Dermis microvascular lymphatic vessel endothelial cell (primary cell): ENCODE results near the gene WNT9B. TPM values are rescaled to one million over a fixed set of nuclear protein-coding genes. Genes with fewer than 3 reads are reported as not detected.

Experiments used
- DNase-seq, 2 donors: peaks; one replicate each; pipeline versions ENCODE4 v3.0.0 to v3.0.0-alpha.2; 2010; ENCODE audit warnings: low read depth in 2 of 2
- total RNA-seq: library from RNA; depleted of rRNA; stranded (reverse); fragments of >200 nt; gene quantifications from 2 replicates; pipeline ENCODE4 v1.2.1, GENCODE V29; 2014

The WNT9B gene
- not detected in 2 replicates for total RNA-seq

GRCh38 chr17:46851029-46851741 lies at the start of gene WNT9B:
Gene WNT9B (plus strand): TSS chr17:46851583. CDS start chr17:46851639, 56 bp downstream.
- peak in 1 of 2 donors; percentile 13 for DNase-seq

GRCh38 chr17:46802800-46803199 lies 48.6 kb upstream of the WNT9B start:
- DNase-seq = no peak

- no peak for DNase-seq
Measured at GRCh38 chr17:46803544-46803943, 47.8 kb upstream of the WNT9B start.

- no peak for DNase-seq
Measured at GRCh38 chr17:46805771-46806170, 45.6 kb upstream of the WNT9B start.

GRCh38 chr17:46809110-46809571 lies 42.2 kb upstream of the WNT9B start:
- no peak for DNase-seq

- DNase-seq = no peak
Measured at GRCh38 chr17:46810837-46811236, 40.5 kb upstream of the WNT9B start.

GRCh38 chr17:46811978-46812583 lies 39.3 kb upstream of the WNT9B start:
- DNase-seq = no peak

GRCh38 chr17:46812624-46813318 lies 38.6 kb upstream of the WNT9B start:
- no peak for DNase-seq

- DNase-seq = no peak
Measured at GRCh38 chr17:46813920-46814319, 37.5 kb upstream of the WNT9B start.

- no peak for DNase-seq
Measured at GRCh38 chr17:46814446-46814845, 36.9 kb upstream of the WNT9B start.

- no peak for DNase-seq
Measured at GRCh38 chr17:46815474-46816353, 35.7 kb upstream of the WNT9B start.

- no peak for DNase-seq
Measured at GRCh38 chr17:46817151-46817900, 34.1 kb upstream of the WNT9B start.

- DNase-seq = no peak
Measured at GRCh38 chr17:46817901-46818209, 33.5 kb upstream of the WNT9B start.

GRCh38 chr17:46818316-46818928 lies 33.0 kb upstream of the WNT9B start, which contains the start of gene WNT3:
Gene WNT3 (minus strand): TSS chr17:46818692. CDS start chr17:46818597, 95 bp downstream.
- no peak for DNase-seq

GRCh38 chr17:46818929-46819859 lies 32.2 kb upstream of the WNT9B start:
- no peak for DNase-seq

- DNase-seq = no peak
Measured at GRCh38 chr17:46819906-46820351, 31.5 kb upstream of the WNT9B start.

- no peak for DNase-seq
Measured at GRCh38 chr17:46820592-46821450, 30.6 kb upstream of the WNT9B start.
